Thyroid gland (tissue), 4 donors: ENCODE data around the gene PRIM1. TPM values are rescaled to one million over a fixed set of nuclear protein-coding genes. Genes with fewer than 3 reads are reported as not detected.

Experiments used
- DNase-seq, 2 donors: peaks; one replicate each; pipeline ENCODE4 v3.0.0-alpha.2; 2019
- H3K27ac ChIP-seq, 3 donors: fragments of 200-600 bp; sonication (generic); 1 replicate in 2 of 3; 2 replicates in 1 of 3; pipeline ENCODE4 v1.5.1; 2016 to 2019; ENCODE audit warnings: mild to moderate bottlenecking in 1 of 3, moderate library complexity in 1 of 3
- H3K27me3 ChIP-seq: fragments of 200-600 bp; sonication (generic); one replicate; pipeline ENCODE4 v1.5.1; 2019
- H3K36me3 ChIP-seq, 2 donors: fragments of 200-600 bp; sonication (generic); one replicate each; pipeline ENCODE4 v1.5.1; 2016 to 2019
- H3K4me1 ChIP-seq, 2 donors: fragments of 200-600 bp; sonication (generic); one replicate each; pipeline ENCODE4 v1.5.1; 2017 to 2019
- H3K4me3 ChIP-seq, 3 donors: fragments of 200-600 bp; sonication (generic); replicated peaks in 1 of 3; 1 replicate in 2 of 3; 2 replicates in 1 of 3; pipeline ENCODE4 v1.5.1; 2016; ENCODE audit warnings: mild to moderate bottlenecking in 1 of 3
- H3K9me3 ChIP-seq: fragments of 200-600 bp; sonication (generic); one replicate; pipeline ENCODE4 v1.5.1; 2017
- CTCF ChIP-seq, 6 experiments: fragments of 200-600 bp in 3 of 6; fragments of 450-650 bp in 3 of 6; sonication (generic) in 3 of 6; IDR thresholded peaks; one replicate each; pipeline ENCODE4 v1.5.1; 2016 to 2019; ENCODE audit warnings: antibody characterized with exemption in 6 of 6, mild to moderate bottlenecking in 2 of 6, inconsistent platforms in 1 of 6, moderate library complexity in 1 of 6
- POLR2A ChIP-seq, 2 donors: fragments of 450-650 bp; IDR thresholded peaks; one replicate each; pipeline ENCODE4 v1.6.1; 2017; ENCODE audit warnings: antibody characterized with exemption in 2 of 2, mild to moderate bottlenecking in 2 of 2, moderate library complexity in 1 of 2
- WGBS, 2 donors: methylation state at CpG; one replicate each; pipeline ENCODE4 v1.1.5; 2017; 5-methylcytosine and 5-hydroxymethylcytosine counted together
- intact Hi-C: fragments of 100-400 bp; cut with DNase I; formaldehyde crosslinking; loops from one replicate; pipeline ENCODE4 v1.15.1; 2023
- total RNA-seq, 4 donors: library from RNA; depleted of rRNA; stranded (reverse); fragments of >200 nt; gene quantifications; one replicate each; pipeline ENCODE4 v1.2.3, GENCODE V29; 2016

Gene PRIM1
- total RNA-seq, 4 donors from 2014 or later: 5.8 to 11.7 (median 7.0) TPM

- TF ChIP-seq POLR2A (IDR thresholded peaks at IDR 0.05): no peak
- no peak for TF ChIP-seq CTCF (IDR thresholded peaks at IDR 0.05)
- no peaks in the 10 kb centered on the region for H3K27me3 ChIP-seq
- 99 to 100% methylated on average over 3 of the region's 3 CpGs for WGBS, 2 donors
- H3K4me3 ChIP-seq: no peak overlapping the region
- DNase-seq: no peak
- peaks cover 15 to 44% of the 10 kb centered on the region in 2 donors for H3K4me1 ChIP-seq
- H3K9me3 ChIP-seq: no peaks in the 10 kb centered on the region
- H3K36me3 ChIP-seq: no peaks in the 10 kb centered on the region
- intact Hi-C loops: no loop called here
- H3K27ac ChIP-seq: no peak overlapping the region
Measured at GRCh38 chr12:56776654-56777053, 24.5 kb upstream of the PRIM1 start.

- TF ChIP-seq CTCF (IDR thresholded peaks at IDR 0.05) (no peak), POLR2A (IDR thresholded peaks at IDR 0.05) (no peak)
- DNase-seq: no peak
- Histone ChIP-seq H3K4me3 (no peak overlapping the region), H3K4me1 (peaks cover 11 to 39% of the 10 kb centered on the region in 2 donors), H3K36me3 (no peaks in the 10 kb centered on the region), H3K27ac (peak overlapping the region in 1 of 3 donors; percentile 36), H3K27me3 (no peaks in the 10 kb centered on the region), H3K9me3 (no peaks in the 10 kb centered on the region)
- intact Hi-C loops: no loop called here
- 90 to 95% methylated on average over 6 of the region's 6 CpGs for WGBS, 2 donors
Measured at GRCh38 chr12:56775638-56776037, 23.5 kb upstream of the PRIM1 start.

GRCh38 chr12:56773113-56773512 is 21.0 kb upstream of the PRIM1 start:
- Histone ChIP-seq H3K9me3 (no peaks in the 10 kb centered on the region), H3K4me1 (peaks cover 23 to 57% of the 10 kb centered on the region in 2 donors), H3K36me3 (no peaks in the 10 kb centered on the region), H3K4me3 (no peak overlapping the region), H3K27ac (peak overlapping the region; percentile 18 to 55 (median 52)), H3K27me3 (no peaks in the 10 kb centered on the region)
- WGBS, 2 donors: 72 to 82% methylated on average over 2 of the region's 2 CpGs
- TF ChIP-seq CTCF (IDR thresholded peaks at IDR 0.05) (no peak), POLR2A (IDR thresholded peaks at IDR 0.05) (no peak)
- no peak for DNase-seq
- intact Hi-C loops: no loop called here

- no peak for TF ChIP-seq CTCF (IDR thresholded peaks at IDR 0.05)
- TF ChIP-seq POLR2A (IDR thresholded peaks at IDR 0.05): no peak
- peak; percentile 30 to 44 for DNase-seq
- Histone ChIP-seq H3K27ac (peak overlapping the region; percentile 18 to 55 (median 52)), H3K36me3 (no peaks in the 10 kb centered on the region), H3K9me3 (no peaks in the 10 kb centered on the region), H3K4me3 (no peak overlapping the region), H3K27me3 (no peaks in the 10 kb centered on the region), H3K4me1 (peaks cover 23 to 59% of the 10 kb centered on the region in 2 donors)
- intact Hi-C loops: no loop called here
- 45 to 53% methylated on average over 5 of the region's 5 CpGs for WGBS, 2 donors
Measured at GRCh38 chr12:56772625-56773024, 20.5 kb upstream of the PRIM1 start.

- WGBS, 2 donors: 43 to 47% methylated on average over 3 of the region's 3 CpGs
- no peak for TF ChIP-seq CTCF (IDR thresholded peaks at IDR 0.05)
- no peak for TF ChIP-seq POLR2A (IDR thresholded peaks at IDR 0.05)
- peak overlapping the region; percentile 65 to 76 (median 76) for H3K27ac ChIP-seq
- H3K27me3 ChIP-seq: no peaks in the 10 kb centered on the region
- no peak overlapping the region for H3K4me3 ChIP-seq
- peak; percentile 48 to 54 for DNase-seq
- H3K9me3 ChIP-seq: no peaks in the 10 kb centered on the region
- H3K4me1 ChIP-seq: peaks cover 19 to 54% of the 10 kb centered on the region in 2 donors
- no peaks in the 10 kb centered on the region for H3K36me3 ChIP-seq
- intact Hi-C loops: no loop called here
Measured at GRCh38 chr12:56769868-56770267, 17.7 kb upstream of the PRIM1 start.
